Measurements from ENCODE around the gene SREBF2.

DNA sequence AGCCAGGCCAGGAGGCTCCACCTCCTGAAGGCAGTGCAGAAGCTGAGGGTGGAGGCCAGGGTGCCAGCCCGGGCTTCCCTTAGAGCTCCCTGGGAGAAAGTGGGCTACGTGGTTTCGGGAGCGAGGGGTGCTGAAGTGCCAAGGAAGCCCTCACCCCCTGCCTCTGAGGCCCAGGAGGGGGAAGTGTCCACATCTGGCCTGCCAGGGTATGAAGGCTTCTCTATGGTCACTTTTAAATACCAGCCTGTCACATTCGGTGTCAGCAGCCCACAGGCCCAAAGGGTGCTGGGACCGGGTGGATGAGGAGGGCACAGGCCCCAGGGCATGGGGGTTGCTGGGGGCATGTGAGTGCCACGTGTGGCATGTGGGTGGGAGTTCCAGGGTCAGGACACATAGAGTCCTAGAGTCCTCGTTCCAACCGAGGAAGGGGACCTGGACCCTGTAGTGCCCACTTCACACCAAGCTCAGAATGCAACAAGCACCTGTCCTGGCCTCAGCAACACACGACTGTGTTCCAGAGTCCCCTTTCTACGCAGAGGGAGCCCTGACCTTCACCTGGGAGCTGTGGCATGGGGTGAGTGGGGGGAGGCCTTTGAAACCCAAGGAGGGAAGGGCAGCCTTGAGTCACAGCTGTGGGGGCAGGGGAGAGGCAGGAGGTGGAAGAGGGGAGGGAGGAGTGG, 80.3 kb downstream of the SREBF2 start:
- TF ChIP-seq, protein P1, sequence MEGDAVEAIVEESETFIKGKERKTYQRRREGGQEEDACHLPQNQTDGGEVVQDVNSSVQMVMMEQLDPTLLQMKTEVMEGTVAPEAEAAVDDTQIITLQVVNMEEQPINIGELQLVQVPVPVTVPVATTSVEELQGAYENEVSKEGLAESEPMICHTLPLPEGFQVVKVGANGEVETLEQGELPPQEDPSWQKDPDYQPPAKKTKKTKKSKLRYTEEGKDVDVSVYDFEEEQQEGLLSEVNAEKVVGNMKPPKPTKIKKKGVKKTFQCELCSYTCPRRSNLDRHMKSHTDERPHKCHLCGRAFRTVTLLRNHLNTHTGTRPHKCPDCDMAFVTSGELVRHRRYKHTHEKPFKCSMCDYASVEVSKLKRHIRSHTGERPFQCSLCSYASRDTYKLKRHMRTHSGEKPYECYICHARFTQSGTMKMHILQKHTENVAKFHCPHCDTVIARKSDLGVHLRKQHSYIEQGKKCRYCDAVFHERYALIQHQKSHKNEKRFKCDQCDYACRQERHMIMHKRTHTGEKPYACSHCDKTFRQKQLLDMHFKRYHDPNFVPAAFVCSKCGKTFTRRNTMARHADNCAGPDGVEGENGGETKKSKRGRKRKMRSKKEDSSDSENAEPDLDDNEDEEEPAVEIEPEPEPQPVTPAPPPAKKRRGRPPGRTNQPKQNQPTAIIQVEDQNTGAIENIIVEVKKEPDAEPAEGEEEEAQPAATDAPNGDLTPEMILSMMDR (IDR thresholded peaks at IDR 0.05), result no peak
- no peak for TF ChIP-seq POLR2AphosphoS5 (IDR thresholded peaks at IDR 0.05)
- no peak for TF ChIP-seq POLR2A (IDR thresholded peaks at IDR 0.05)
